ENCODE measurements around the gene EIF3M.

Gene EIF3M

DNA sequence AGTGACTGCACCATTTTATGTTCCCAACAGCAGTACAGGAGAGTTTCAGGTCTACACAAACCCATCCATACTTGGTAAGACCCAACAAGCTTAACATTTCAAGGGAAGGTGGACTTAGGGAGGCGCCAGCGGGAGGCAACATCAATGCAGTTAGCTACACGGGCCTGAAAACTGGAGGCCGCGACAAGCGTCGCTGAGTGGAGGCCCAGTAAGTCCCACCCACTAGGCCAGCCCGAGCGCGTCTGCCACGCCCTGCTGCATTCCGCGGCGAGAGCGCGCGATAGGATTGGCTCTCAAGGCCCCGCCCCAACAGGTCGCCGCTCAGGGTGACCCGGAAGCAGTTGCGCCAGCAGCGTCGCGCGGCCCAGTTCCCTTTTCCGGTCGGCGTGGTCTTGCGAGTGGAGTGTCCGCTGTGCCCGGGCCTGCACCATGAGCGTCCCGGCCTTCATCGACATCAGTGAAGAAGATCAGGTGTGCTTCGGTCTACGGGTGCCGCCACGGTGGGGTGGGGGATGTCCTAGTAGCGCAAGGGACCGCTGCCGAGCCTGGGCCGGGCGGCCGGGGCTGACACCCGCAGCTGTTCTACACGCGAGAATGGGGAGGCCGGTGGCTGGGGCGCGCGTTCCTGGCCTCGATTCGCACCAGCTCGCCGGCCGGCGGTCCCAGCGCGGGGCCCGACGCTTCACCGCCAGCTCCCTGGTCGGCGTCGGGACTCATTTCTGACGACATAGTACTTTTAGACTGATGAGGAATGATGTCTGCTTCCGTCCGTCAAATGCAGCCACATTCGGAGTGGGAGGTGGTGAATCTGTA is at the start of gene EIF3M:
TSS of gene EIF3M (plus strand) at position 373 of the 813 bp plus-strand sequence. CDS start at position 430, 57 bp downstream.
- Histone ChIP-seq H3K36me3 (ENCODE audit: control insufficient read depth in 1 of 2, insufficient read depth in 2 of 2, low read length in 2 of 2) (peaks cover under 1 to 4% of the 10 kb centered on the region in 2 donors), H3K27me3 (ENCODE audit: low read depth, low read length) (no peaks in the 10 kb centered on the region), H3K4me3 (ENCODE audit: low read depth in 1 of 2, low read length in 2 of 2) (peak within 1 kb of the TSS; percentile 71 to 97), H3K27ac (ENCODE audit: low read length) (peak within 1 kb of the TSS; percentile 75), H3K4me1 (ENCODE audit: control insufficient read depth in 1 of 2, insufficient read depth in 2 of 2, low read length in 2 of 2) (peaks cover 12 to 13% of the 10 kb centered on the region in 2 donors), H3K9me3 (ENCODE audit: control insufficient read depth in 1 of 2, low read length in 2 of 2) (no peaks in the 10 kb centered on the region)

DNA sequence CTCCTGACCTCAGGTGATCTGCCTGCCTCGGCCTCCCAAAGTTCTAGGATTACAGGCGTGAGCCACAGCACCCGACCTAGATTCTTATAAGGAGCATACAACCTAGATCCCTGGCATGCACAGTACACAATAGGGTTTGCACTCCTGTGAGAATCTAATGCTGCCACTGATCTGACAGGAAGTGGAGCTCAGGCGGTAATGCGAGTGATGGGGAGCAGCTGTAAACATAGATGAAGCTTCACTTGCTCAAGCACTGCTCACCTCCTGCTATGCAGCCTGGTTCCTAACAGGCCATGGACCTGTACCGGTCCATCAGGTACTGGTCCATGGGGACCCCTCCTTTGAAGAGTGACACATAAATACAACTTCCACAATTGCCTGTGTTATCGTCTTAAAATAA is 44.8 kb upstream of the EIF3M start:
- no peak overlapping the region for H3K27ac ChIP-seq (ENCODE audit: low read length)
- H3K27me3 ChIP-seq (ENCODE audit: low read depth, low read length), result no peaks in the 10 kb centered on the region
- no peak overlapping the region for H3K4me3 ChIP-seq (ENCODE audit: low read depth in 1 of 2, low read length in 2 of 2)
- no peaks in the 10 kb centered on the region for H3K4me1 ChIP-seq (ENCODE audit: control insufficient read depth in 1 of 2, insufficient read depth in 2 of 2, low read length in 2 of 2)
- no peaks in the 10 kb centered on the region for H3K9me3 ChIP-seq (ENCODE audit: control insufficient read depth in 1 of 2, low read length in 2 of 2)
- H3K36me3 ChIP-seq (ENCODE audit: control insufficient read depth in 1 of 2, insufficient read depth in 2 of 2, low read length in 2 of 2), result no peaks in the 10 kb centered on the region

- H3K4me1 ChIP-seq (ENCODE audit: control insufficient read depth in 1 of 2, insufficient read depth in 2 of 2, low read length in 2 of 2), result no peaks in the 10 kb centered on the region
- H3K9me3 ChIP-seq (ENCODE audit: control insufficient read depth in 1 of 2, low read length in 2 of 2), result no peaks in the 10 kb centered on the region
- no peaks in the 10 kb centered on the region for H3K27me3 ChIP-seq (ENCODE audit: low read depth, low read length)
- H3K27ac ChIP-seq (ENCODE audit: low read length), result no peak overlapping the region
- no peaks in the 10 kb centered on the region for H3K36me3 ChIP-seq (ENCODE audit: control insufficient read depth in 1 of 2, insufficient read depth in 2 of 2, low read length in 2 of 2)
- no peak overlapping the region for H3K4me3 ChIP-seq (ENCODE audit: low read depth in 1 of 2, low read length in 2 of 2)
These were observed 33.9 kb upstream of the EIF3M start for GRCh38 chr11:32549611-32550187.

GRCh38 chr11:32550207-32550606 is 33.4 kb upstream of the EIF3M start:
- no peak overlapping the region for H3K27ac ChIP-seq (ENCODE audit: low read length)
- no peaks in the 10 kb centered on the region for H3K9me3 ChIP-seq (ENCODE audit: control insufficient read depth in 1 of 2, low read length in 2 of 2)
- no peaks in the 10 kb centered on the region for H3K27me3 ChIP-seq (ENCODE audit: low read depth, low read length)
- no peaks in the 10 kb centered on the region for H3K4me1 ChIP-seq (ENCODE audit: control insufficient read depth in 1 of 2, insufficient read depth in 2 of 2, low read length in 2 of 2)
- H3K36me3 ChIP-seq (ENCODE audit: control insufficient read depth in 1 of 2, insufficient read depth in 2 of 2, low read length in 2 of 2), result no peaks in the 10 kb centered on the region
- H3K4me3 ChIP-seq (ENCODE audit: low read depth in 1 of 2, low read length in 2 of 2), result no peak overlapping the region

- H3K4me1 ChIP-seq (ENCODE audit: control insufficient read depth in 1 of 2, insufficient read depth in 2 of 2, low read length in 2 of 2), result no peaks in the 10 kb centered on the region
- no peaks in the 10 kb centered on the region for H3K36me3 ChIP-seq (ENCODE audit: control insufficient read depth in 1 of 2, insufficient read depth in 2 of 2, low read length in 2 of 2)
- H3K9me3 ChIP-seq (ENCODE audit: control insufficient read depth in 1 of 2, low read length in 2 of 2), result no peaks in the 10 kb centered on the region
- no peak overlapping the region for H3K27ac ChIP-seq (ENCODE audit: low read length)
- no peak overlapping the region for H3K4me3 ChIP-seq (ENCODE audit: low read depth in 1 of 2, low read length in 2 of 2)
- no peaks in the 10 kb centered on the region for H3K27me3 ChIP-seq (ENCODE audit: low read depth, low read length)
These were observed 28.5 kb upstream of the EIF3M start for GRCh38 chr11:32555091-32555490.

DNA sequence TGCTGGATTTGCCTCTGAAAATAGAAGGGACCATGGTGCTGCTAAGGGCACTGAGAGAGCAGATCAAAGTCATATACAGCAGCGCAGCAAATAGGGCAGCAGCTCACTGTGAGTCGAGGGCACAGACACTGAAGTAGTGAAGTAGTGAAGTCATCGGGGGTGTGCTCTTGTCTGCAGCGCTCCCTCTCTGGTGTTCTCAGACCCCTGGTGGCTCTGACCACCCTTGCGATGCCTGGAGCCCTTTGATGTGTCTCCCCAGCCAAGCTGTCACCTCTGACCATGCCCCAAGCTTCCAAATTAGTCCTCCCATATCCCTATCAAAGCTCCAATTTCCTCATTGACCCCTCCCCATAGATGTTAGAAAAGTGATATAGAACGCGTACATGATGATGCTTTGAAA is 27.7 kb upstream of the EIF3M start:
- H3K36me3 ChIP-seq (ENCODE audit: control insufficient read depth in 1 of 2, insufficient read depth in 2 of 2, low read length in 2 of 2), result no peaks in the 10 kb centered on the region
- no peak overlapping the region for H3K4me3 ChIP-seq (ENCODE audit: low read depth in 1 of 2, low read length in 2 of 2)
- no peaks in the 10 kb centered on the region for H3K9me3 ChIP-seq (ENCODE audit: control insufficient read depth in 1 of 2, low read length in 2 of 2)
- no peaks in the 10 kb centered on the region for H3K4me1 ChIP-seq (ENCODE audit: control insufficient read depth in 1 of 2, insufficient read depth in 2 of 2, low read length in 2 of 2)
- no peak overlapping the region for H3K27ac ChIP-seq (ENCODE audit: low read length)
- no peaks in the 10 kb centered on the region for H3K27me3 ChIP-seq (ENCODE audit: low read depth, low read length)

DNA sequence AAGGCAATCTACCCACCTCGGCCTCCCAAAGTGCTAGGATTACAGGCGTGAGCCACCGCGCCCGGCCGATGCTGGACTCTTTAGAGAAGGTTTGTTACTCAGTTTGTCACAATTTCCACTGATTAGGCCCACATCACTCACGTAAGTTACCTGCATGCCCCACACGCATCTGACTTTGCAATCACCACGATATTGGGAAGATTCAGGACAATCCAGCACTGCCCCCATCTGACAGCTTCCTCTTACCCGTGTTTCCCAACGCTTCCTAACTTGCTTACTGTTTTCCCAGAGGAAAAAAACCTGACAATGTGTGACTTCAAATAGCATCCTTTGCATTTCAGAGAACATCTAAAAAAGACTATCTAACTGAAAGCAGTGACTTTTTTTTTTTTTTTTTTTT is 21.8 kb upstream of the EIF3M start:
- no peak overlapping the region for H3K27ac ChIP-seq (ENCODE audit: low read length)
- H3K36me3 ChIP-seq (ENCODE audit: control insufficient read depth in 1 of 2, insufficient read depth in 2 of 2, low read length in 2 of 2), result no peaks in the 10 kb centered on the region
- no peaks in the 10 kb centered on the region for H3K9me3 ChIP-seq (ENCODE audit: control insufficient read depth in 1 of 2, low read length in 2 of 2)
- no peak overlapping the region for H3K4me3 ChIP-seq (ENCODE audit: low read depth in 1 of 2, low read length in 2 of 2)
- no peaks in the 10 kb centered on the region for H3K27me3 ChIP-seq (ENCODE audit: low read depth, low read length)
- no peaks in the 10 kb centered on the region for H3K4me1 ChIP-seq (ENCODE audit: control insufficient read depth in 1 of 2, insufficient read depth in 2 of 2, low read length in 2 of 2)

- Histone ChIP-seq H3K9me3 (ENCODE audit: control insufficient read depth in 1 of 2, low read length in 2 of 2) (no peaks in the 10 kb centered on the region), H3K4me3 (ENCODE audit: low read depth in 1 of 2, low read length in 2 of 2) (no peak overlapping the region), H3K27me3 (ENCODE audit: low read depth, low read length) (no peaks in the 10 kb centered on the region), H3K4me1 (ENCODE audit: control insufficient read depth in 1 of 2, insufficient read depth in 2 of 2, low read length in 2 of 2) (no peaks in the 10 kb centered on the region), H3K36me3 (ENCODE audit: control insufficient read depth in 1 of 2, insufficient read depth in 2 of 2, low read length in 2 of 2) (no peaks in the 10 kb centered on the region), H3K27ac (ENCODE audit: low read length) (no peak overlapping the region)
These were observed 20.6 kb upstream of the EIF3M start for GRCh38 chr11:32562839-32563599.

DNA sequence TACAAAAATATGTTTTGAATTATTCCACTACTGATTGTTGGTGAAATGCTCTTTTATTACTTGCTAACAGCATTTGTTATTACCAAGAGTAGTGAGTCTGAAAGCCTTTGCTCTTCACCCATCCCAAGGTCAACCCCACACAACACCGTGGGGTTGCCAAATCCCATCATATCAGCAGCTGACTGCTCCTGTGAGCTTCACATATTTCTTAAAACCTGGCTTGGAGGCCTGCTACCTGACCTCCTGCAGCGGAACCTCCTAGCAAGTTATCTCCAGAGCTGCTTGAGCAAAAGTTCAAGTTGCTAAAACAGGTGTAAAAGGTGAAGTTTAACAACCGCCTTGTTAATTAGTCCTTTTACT is 20.1 kb upstream of the EIF3M start:
- Histone ChIP-seq H3K4me3 (ENCODE audit: low read depth in 1 of 2, low read length in 2 of 2) (no peak overlapping the region), H3K4me1 (ENCODE audit: control insufficient read depth in 1 of 2, insufficient read depth in 2 of 2, low read length in 2 of 2) (no peaks in the 10 kb centered on the region), H3K27ac (ENCODE audit: low read length) (no peak overlapping the region), H3K27me3 (ENCODE audit: low read depth, low read length) (no peaks in the 10 kb centered on the region), H3K36me3 (ENCODE audit: control insufficient read depth in 1 of 2, insufficient read depth in 2 of 2, low read length in 2 of 2) (no peaks in the 10 kb centered on the region), H3K9me3 (ENCODE audit: control insufficient read depth in 1 of 2, low read length in 2 of 2) (no peaks in the 10 kb centered on the region)

DNA sequence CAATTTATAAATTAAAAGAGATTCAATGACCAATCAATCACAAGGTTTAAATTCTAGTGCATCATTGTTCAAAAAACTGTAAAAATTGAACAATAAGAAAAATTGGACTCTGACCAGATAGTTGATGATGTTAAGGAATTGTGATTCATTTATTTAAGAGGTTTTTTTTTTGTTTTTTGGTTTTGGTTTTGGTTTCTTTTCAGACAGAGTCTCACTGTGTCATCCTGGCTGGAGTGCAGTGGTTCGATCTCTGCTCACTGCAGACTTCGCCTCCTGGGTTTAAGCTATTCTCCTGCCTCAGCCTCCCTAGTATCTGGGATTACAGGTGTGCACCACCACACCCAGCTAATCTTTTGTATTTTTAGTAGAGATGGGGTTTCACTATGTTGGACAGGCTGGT is 17.1 kb upstream of the EIF3M start:
- H3K27ac ChIP-seq (ENCODE audit: low read length), result no peak overlapping the region
- no peaks in the 10 kb centered on the region for H3K4me1 ChIP-seq (ENCODE audit: control insufficient read depth in 1 of 2, insufficient read depth in 2 of 2, low read length in 2 of 2)
- H3K27me3 ChIP-seq (ENCODE audit: low read depth, low read length), result no peaks in the 10 kb centered on the region
- H3K4me3 ChIP-seq (ENCODE audit: low read depth in 1 of 2, low read length in 2 of 2), result no peak overlapping the region
- no peaks in the 10 kb centered on the region for H3K9me3 ChIP-seq (ENCODE audit: control insufficient read depth in 1 of 2, low read length in 2 of 2)
- H3K36me3 ChIP-seq (ENCODE audit: control insufficient read depth in 1 of 2, insufficient read depth in 2 of 2, low read length in 2 of 2), result no peaks in the 10 kb centered on the region

- no peak overlapping the region for H3K27ac ChIP-seq (ENCODE audit: low read length)
- H3K9me3 ChIP-seq (ENCODE audit: control insufficient read depth in 1 of 2, low read length in 2 of 2), result no peaks in the 10 kb centered on the region
- H3K36me3 ChIP-seq (ENCODE audit: control insufficient read depth in 1 of 2, insufficient read depth in 2 of 2, low read length in 2 of 2), result no peaks in the 10 kb centered on the region
- H3K4me1 ChIP-seq (ENCODE audit: control insufficient read depth in 1 of 2, insufficient read depth in 2 of 2, low read length in 2 of 2), result no peaks in the 10 kb centered on the region
- H3K4me3 ChIP-seq (ENCODE audit: low read depth in 1 of 2, low read length in 2 of 2), result no peak overlapping the region
- H3K27me3 ChIP-seq (ENCODE audit: low read depth, low read length), result no peaks in the 10 kb centered on the region
These were observed 16.5 kb upstream of the EIF3M start for GRCh38 chr11:32567154-32567553.
